ENCODE measurements around the gene MKI67.

DNA sequence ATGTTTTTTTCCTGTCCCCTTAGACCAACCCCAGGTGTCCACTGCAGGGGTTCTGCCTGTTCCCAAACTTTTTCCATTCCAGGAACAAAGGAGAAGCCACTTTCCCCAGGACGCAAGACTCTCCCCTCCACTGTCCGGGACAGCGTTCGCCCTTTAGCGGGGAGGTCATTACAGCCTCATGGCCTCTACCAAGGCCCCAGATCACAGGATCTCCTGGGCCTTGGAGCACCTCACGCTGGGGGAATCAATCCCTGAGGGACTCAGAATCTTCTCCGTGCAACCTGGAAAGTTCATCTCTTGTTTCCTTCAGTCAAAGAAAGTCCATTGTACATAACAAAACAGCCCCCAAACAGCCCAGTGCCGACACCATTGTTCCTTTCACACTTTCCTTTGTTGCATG lies 41.2 kb downstream of the MKI67 start:
- TF ChIP-seq CTCF (IDR thresholded peaks at IDR 0.05; ENCODE audit: low read depth, low read length, poor library complexity, severe bottlenecking) (no peak), EZH2phosphoT487 (IDR thresholded peaks at IDR 0.05; ENCODE audit: borderline replicate concordance, low read length) (no peak)

Data from DOHH2 (cell line).